ENCODE results near the gene COG8.

Gene COG8

GRCh38 chr16:69344171-69344570 lies 4.8 kb upstream of the COG8 start:
- DNase-seq, result no peak

DNA sequence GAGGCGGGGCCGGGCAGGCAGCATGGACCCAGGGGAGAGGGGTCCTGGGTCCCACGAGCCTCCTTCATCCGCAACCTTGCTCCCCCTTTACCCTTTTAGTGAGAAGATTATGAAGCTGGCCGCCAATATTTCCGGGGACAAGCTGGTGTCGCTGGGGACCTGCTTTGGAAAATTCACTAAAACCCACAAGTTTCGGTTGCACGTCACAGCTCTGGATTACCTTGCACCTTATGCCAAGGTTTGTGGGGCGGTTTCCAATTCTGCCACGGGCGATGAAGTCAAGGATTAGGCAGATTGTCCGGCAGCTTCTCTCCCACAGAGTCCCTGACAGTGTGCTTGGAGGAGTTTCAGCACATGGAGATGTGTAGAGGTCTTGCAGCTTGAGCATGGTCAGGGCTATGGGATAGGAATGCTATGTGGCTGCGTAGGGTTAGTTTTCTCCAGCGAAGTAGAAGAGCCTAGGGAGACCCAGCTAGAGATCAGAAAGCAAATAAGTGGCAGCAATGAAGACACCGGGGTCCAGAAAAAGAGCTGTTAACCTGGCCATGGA lies 806 bp upstream of the COG8 start:
- no peak for DNase-seq

DNA sequence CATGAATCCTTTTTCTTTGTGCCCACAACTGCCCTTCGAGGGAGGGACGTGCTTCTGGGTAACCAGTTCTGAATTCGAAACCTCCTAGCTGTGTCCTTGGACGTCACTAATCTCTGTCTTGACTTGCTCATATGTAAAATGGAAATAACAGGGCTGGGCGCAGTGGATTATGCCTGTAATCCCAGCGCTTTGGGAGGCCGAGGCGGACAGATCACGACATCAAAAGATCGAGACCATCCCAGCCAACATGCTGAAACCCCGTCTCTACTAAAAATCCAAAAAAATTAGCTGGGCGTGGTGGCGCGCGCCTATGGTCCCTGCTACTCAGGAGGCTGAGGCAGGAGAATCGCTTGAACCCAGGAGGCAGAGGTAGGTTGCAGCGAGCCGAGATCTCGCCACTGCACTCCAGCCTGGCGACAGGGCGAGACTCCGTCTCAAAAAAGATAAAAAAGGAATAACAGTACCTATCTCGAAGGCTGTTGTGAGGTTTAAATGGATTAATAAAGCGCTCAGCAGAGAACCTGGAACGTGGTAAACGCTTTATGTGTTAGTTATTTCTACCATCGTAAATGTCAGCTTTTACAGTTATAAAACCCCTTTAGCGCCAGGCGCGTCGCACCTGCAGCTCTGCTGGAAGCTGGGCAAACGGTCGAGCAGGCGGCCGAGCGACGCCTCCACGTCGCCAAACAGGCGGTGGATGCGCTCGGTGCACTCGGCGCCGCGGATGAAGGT lies 641 bp downstream of the COG8 start:
- no peak for DNase-seq

GRCh38 chr16:69334696-69335095 lies 4.7 kb downstream of the COG8 start:
- no peak for DNase-seq

GRCh38 chr16:69330286-69331109 lies 8.9 kb downstream of the COG8 start, which contains the start of gene PDF:
PDF (minus strand) TSS chr16:69330588; CDS start chr16:69330570, 18 bp downstream.
- DNase-seq, result peak; percentile 88

- no peak for DNase-seq
Measured at GRCh38 chr16:69329369-69330285, 9.7 kb downstream of the COG8 start.

DNA sequence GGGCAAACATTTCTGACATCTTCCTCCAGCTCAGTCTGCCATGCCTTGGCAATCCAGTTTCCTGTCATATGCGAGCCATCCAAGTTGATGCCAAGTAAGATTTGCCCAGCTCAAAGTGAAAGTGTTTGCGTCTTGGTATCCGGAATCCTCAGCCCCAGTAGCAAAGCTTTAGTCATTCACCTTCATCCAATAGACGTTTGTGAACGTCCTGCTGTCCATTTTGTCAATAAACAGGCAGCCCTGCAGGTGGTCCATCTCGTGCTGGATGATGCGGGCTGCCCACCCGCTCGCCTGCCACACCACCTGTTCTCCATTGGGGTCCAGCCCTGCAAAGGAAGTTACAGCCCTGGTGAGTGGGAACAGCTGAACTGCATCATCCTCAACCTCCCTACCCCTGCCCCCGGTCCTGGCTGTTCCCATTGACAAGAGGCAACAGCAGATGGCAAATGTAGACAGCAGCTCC lies 10.5 kb downstream of the COG8 start:
- no peak for DNase-seq

DNA sequence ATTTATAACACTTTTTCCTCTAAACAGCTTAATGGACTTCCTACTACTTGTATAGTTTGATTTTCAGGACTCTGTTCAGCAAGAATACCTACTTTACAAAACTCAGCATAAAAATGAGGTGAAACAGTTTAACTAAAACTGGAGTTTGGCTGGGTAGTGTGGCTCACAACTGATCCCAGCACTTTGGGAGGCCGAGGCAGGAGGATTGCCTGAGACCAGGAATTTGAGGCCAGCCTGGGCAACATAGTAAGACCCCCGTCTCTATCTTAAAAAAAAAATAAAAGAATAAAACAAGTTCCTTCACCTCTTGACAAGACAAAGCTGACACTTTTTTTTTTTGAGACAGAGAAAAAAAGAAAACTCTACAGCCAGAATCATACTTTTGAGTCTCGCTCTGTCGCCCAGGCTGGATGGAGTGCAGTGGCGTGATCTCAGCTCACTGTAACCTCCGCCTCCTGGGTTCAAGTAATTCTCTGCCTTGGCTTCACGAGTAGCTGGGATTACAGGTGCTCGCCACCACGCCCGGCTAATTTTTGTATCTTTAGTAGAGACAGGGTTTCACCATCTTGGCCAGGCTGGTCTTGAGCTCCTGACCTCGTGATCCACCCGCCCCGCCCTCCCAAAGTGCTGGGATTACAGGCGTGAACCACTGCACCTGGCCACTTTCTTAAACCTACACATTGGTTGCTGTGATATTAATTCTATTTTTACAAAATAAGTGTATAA lies 11.6 kb downstream of the COG8 start:
- no peak for DNase-seq

DNA sequence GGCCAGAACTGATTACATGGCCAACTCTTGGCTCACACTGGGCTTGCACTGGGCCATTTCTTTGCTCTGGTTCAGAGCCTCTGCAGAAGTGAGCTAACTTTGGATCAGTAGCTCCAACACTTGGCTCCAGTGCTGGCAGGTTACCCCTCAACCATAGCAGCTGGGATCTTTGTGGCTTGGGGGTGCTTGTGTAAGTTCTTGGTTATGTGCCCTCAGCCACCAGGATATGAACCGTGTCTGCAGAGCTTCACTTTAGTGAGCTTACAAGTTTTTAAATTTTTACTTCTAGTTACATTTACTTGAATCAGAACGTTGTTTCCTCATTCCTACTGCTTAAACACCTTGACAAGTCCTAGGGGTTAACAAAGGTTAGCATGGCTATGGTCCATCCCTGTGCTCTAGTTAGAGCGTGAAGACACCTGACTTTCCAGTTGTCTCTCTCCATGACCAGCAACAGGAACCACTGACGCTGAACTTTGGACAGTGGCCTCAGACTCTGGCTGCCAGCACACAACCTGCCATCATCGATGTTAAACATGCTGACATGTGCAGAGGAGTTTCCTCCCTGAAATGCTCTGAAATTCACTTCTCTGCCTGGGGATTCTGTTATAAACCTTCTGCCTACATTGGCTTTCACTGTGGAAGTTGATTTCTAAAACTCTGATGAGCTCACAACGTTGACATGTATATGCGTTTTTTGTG lies 13.0 kb downstream of the COG8 start:
- DNase-seq, result no peak

DNA sequence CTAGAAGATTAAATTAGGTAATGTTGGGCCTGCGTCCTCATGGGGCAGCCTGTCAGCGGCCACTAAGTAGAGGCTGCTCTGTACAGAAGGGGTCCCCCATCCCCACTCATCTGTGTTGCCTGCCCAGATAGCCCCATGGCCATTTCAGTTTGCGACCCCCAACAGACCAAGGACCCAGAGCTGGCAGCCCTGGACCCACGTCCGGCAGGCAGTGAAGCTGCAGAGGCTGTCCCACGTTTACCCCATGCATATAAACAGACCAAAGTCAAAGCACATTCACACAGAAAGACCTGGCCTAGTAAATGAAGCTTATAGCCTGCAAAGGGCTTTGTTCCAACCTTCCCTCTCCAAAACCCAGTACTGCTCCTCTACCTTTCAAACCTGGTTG lies 13.6 kb downstream of the COG8 start:
- no peak for DNase-seq

- no peak for DNase-seq
Measured at GRCh38 chr16:69324585-69325253, 14.6 kb downstream of the COG8 start.

DNA sequence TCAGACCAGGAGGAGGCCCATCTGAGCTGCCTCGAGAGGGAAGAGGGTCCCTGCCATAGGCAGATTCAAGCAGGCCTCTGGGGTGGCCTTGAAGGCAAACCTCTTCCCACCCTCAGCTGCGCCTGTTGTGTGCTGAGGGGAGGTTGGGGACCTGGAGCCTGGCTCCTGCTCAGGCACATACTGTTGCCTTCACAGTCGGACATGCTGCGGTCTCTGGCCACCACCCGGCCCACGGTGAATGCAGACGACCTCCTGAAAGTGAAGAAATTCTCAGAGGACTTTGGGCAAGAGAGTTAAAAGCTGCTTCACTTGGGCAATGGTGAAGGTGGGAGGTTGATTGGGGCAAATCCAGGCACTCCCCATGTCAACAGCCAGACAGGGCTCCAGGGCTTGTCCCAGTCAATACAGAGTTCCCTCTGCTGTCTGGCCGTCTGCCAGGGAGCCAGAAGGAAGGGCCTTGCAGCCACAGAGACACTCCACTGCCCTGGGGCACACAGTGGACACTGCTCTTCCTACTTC lies 15.3 kb downstream of the COG8 start:
- no peak for DNase-seq

- no peak for DNase-seq
Measured at GRCh38 chr16:69323415-69323814, 15.9 kb downstream of the COG8 start.

GRCh38 chr16:69322343-69322742 lies 17.0 kb downstream of the COG8 start:
- DNase-seq, result no peak

- no peak for DNase-seq
Measured at GRCh38 chr16:69321080-69321479, 18.3 kb downstream of the COG8 start.

GRCh38 chr16:69320740-69321073 lies 18.7 kb downstream of the COG8 start:
- no peak for DNase-seq

DNA sequence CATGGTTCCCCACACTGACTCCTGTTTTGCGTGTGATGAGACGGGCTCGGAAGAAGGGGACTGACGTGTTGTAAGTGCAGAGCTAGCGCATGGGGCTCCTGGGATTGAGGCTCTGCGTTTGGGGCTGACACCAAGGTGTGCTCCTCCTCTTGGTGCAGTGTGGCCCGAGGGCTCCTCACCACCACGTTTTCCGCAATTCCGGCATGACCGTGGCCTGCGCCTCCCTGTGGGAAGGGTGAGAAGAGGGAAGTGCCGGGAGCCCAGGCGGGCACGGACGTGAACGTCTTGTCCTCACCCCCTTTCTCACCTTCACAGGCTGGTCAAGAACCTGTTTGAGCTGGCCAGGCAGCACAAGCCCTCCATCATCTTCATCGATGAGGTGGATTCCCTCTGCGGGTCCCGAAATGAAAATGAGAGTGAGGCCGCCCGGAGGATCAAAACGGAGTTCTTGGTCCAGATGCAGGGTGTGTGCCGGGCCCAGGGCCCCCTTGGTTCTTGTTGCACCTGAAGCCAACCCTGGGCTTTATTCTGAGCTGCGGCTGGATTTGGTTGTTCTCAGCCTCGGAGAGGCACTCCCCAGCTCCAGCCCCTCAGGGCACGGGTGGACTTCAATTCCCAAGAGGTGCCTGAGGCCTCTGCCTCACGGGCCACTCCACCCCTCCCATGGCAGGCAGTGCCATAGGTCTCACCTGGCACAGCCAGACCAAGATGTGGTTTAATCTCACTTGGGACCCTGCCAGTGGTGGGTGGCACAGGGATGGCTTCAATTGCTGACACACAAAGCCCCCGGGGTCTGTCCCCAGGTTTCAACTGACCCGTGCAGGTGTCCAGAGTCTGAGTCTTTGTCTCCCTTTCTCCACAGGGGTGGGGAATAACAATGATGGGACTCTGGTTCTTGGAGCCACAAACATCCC lies 19.3 kb downstream of the COG8 start:
- DNase-seq, result no peak

DNA sequence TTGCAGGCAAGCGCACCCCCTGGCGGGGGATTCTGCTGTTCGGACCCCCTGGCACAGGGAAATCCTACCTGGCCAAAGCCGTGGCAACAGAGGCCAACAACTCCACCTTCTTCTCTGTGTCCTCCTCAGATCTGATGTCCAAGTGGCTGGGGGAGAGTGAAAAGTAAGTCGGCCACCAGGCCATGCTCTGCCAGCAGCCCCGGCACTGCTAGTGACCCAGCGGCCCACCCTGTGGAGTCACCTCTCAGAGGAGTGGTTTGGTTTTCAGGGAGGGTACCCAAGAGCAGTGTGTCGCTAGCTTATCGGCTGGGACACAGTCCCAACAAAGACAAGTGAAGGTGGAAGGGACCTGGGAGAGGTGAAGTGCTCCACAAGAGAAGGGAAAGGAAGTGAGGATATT lies 20.0 kb downstream of the COG8 start:
- no peak for DNase-seq

DNA sequence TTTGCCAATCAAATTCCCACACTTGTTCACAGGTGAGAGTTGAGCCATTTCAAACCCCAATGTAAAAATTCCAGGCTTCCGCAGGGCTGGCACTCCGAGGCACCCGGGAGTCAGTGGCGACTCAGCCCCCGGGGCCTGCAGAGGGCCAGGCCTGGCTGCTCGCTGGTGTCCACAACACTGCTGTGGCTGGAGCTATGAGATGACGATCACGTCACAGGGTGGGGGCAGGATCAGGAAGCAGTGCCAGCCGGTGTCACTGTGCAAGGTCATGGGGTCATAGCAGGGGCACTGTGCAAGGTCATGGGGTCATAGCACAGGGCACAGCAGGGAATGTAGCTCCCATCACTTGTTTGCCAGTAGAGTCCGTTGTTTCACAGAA lies 20.5 kb downstream of the COG8 start:
- no peak for DNase-seq
